ENCODE results near the gene TM2D3.
"Not testable (repeated sequence)": the region's sequence is repeated elsewhere in the genome, so short reads cannot be mapped to it uniquely, and the experiment has no call there.

TM2D3 gene

DNA sequence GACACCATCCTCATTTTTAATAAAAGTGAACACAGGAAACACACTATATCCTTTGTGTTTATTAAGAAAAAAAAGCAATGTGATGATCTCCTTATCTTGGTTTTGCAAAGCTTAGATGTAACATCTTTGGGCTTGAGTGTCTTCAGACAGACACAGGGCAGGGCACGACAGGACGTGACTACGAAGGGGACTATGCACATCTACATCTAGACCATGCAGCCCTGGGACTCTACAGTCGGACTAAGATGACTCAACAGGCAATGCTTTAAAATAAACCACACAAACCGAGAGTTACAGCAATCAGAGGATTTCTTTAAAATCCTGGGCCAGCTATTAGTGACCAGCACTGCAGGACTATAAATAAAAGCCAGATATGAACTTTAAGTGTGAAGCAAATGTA, 22.8 kb upstream of the TM2D3 start:
- Histone ChIP-seq H3K4me1 (ENCODE audit: insufficient read depth, low read length) (no peaks in the 10 kb centered on the region), H3K27me3 (ENCODE audit: insufficient read depth, low read length) (no peaks in the 10 kb centered on the region), H2AFZ (ENCODE audit: low read depth, low read length) (no peak overlapping the region), H3K36me3 (ENCODE audit: insufficient read depth, low read length) (peaks cover 33% of the 10 kb centered on the region), H3K4me3 (ENCODE audit: low read length) (no peak overlapping the region), H3K9me3 (ENCODE audit: low read length) (no peaks in the 10 kb centered on the region)

DNA sequence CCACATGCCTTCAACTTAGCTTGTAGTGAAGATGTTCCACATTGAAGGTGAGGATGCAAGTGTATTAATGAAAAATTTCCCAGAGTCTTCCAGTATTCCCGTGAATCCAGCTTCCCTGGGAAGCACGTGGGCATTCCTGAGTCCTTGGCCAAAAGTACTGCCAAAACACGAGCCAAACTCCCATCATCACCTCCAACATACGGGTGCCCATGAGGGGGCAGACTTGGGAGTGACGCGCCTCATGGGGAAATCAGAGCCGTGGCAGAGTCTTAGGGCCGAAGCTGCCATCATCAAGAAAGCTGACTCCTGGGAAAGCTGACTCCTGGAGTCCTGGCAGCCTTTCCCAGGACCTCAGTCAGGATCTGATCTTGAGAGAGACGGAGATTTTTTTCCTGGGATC, 20.1 kb upstream of the TM2D3 start:
- Histone ChIP-seq H3K4me1 (ENCODE audit: insufficient read depth, low read length) (no peaks in the 10 kb centered on the region), H3K36me3 (ENCODE audit: insufficient read depth, low read length) (peaks cover 33% of the 10 kb centered on the region), H3K4me3 (ENCODE audit: low read length) (no peak overlapping the region), H2AFZ (ENCODE audit: low read depth, low read length) (no peak overlapping the region), H3K9me3 (ENCODE audit: low read length) (peaks cover 2% of the 10 kb centered on the region), H3K27me3 (ENCODE audit: insufficient read depth, low read length) (no peaks in the 10 kb centered on the region)

DNA sequence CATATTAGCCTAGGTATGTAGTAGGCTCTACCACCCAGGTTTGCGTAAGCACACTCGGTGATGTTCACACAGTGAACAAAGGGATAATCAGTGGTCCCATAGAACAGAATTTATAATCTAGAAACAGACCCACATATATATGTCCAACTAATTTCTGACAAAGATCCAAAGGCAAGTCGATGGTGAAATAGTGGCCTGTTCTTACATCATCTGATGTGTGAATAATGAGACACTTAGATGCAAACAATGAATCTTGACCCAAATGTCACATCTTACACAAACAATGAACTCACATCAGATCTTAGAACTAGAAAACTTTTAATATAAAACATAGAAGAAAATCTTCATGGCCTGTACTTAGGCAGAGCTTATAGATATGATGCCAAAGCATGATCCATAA, 17.6 kb upstream of the TM2D3 start:
- peaks cover 4% of the 10 kb centered on the region for H3K9me3 ChIP-seq (ENCODE audit: low read length)
- no peak overlapping the region for H2AFZ ChIP-seq (ENCODE audit: low read depth, low read length)
- no peaks in the 10 kb centered on the region for H3K4me1 ChIP-seq (ENCODE audit: insufficient read depth, low read length)
- H3K27me3 ChIP-seq (ENCODE audit: insufficient read depth, low read length) = no peaks in the 10 kb centered on the region
- H3K36me3 ChIP-seq (ENCODE audit: insufficient read depth, low read length) = peaks cover 33% of the 10 kb centered on the region
- no peak overlapping the region for H3K4me3 ChIP-seq (ENCODE audit: low read length)

DNA sequence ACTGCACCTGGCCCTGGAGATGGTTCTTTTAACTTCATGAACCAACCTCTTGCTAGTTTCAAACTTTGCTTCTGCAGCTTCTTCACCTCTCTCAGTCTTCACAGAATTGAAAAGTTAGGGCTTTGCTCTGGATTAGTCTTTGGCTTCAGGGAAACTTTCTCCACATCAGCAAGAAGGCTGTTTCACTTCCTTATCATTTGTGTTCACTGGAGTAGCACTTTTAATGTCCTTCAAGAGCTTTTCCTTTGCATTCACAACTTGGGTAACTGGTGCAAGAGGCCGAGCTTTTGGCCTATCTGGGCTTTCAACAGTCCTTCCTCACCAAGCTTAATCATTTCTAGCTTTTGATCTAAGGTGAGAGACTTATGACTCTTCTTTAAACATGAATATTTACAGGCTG, 15.7 kb upstream of the TM2D3 start:
- peaks cover 4% of the 10 kb centered on the region for H3K9me3 ChIP-seq (ENCODE audit: low read length)
- no peak overlapping the region for H3K4me3 ChIP-seq (ENCODE audit: low read length)
- H3K36me3 ChIP-seq (ENCODE audit: insufficient read depth, low read length) = peaks cover 21% of the 10 kb centered on the region
- no peaks in the 10 kb centered on the region for H3K27me3 ChIP-seq (ENCODE audit: insufficient read depth, low read length)
- no peaks in the 10 kb centered on the region for H3K4me1 ChIP-seq (ENCODE audit: insufficient read depth, low read length)
- H2AFZ ChIP-seq (ENCODE audit: low read depth, low read length) = no peak overlapping the region

DNA sequence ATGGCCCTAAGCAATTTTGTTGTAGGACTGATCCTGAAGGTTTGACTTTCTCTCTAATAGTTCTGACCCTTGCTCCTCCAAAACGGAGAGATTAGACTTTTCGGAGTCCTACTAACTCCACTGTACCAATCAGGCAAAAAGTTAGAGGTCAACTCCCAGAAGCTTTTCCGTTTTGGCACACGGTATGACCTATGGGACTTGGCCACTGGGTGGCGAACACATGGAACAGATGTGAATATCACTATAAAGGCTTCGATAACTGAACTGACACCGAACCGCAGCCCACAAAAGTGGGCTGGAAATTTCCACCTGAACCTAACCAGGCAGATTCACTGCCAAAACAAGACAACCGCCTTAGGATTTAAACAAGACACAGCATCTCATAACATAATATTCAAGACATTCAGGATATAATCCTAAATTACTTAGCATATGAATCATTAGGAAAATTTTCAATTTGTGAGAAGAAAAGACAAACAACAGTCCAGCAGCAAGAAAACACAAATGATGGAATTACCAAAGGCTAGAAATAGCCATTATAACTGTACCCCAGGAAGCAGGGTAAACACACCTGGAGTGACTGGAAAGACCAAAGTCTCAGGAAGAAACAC, 12.2 kb upstream of the TM2D3 start:
- H3K9me3 ChIP-seq (ENCODE audit: low read length) = peaks cover 4% of the 10 kb centered on the region
- H2AFZ ChIP-seq (ENCODE audit: low read depth, low read length) = no peak overlapping the region
- H3K27me3 ChIP-seq (ENCODE audit: insufficient read depth, low read length) = no peaks in the 10 kb centered on the region
- H3K36me3 ChIP-seq (ENCODE audit: insufficient read depth, low read length) = no peaks in the 10 kb centered on the region
- no peak overlapping the region for H3K4me3 ChIP-seq (ENCODE audit: low read length)
- no peaks in the 10 kb centered on the region for H3K4me1 ChIP-seq (ENCODE audit: insufficient read depth, low read length)

DNA sequence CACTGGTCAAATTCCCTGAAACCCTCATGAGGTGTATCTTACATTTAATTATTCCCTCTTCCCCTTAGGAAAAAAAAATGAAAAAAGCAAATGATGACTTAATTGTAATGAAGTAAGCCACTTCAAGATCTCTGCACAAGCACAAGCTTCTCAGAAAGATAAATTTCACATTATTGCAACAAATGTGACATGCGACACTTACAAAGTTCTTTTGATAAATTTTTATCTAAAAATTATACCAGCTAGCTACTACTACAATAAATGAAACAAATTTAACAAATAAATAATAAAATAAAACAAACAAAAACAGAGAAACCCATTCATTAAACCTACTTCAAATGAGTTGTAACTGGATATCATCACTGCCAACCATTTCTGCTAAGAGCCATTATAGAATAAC, 10.0 kb upstream of the TM2D3 start:
- H3K4me3 ChIP-seq (ENCODE audit: low read length) = no peak overlapping the region
- peaks cover 2% of the 10 kb centered on the region for H3K9me3 ChIP-seq (ENCODE audit: low read length)
- H3K36me3 ChIP-seq (ENCODE audit: insufficient read depth, low read length) = no peaks in the 10 kb centered on the region
- H3K4me1 ChIP-seq (ENCODE audit: insufficient read depth, low read length) = no peaks in the 10 kb centered on the region
- no peak overlapping the region for H2AFZ ChIP-seq (ENCODE audit: low read depth, low read length)
- no peaks in the 10 kb centered on the region for H3K27me3 ChIP-seq (ENCODE audit: insufficient read depth, low read length)

DNA sequence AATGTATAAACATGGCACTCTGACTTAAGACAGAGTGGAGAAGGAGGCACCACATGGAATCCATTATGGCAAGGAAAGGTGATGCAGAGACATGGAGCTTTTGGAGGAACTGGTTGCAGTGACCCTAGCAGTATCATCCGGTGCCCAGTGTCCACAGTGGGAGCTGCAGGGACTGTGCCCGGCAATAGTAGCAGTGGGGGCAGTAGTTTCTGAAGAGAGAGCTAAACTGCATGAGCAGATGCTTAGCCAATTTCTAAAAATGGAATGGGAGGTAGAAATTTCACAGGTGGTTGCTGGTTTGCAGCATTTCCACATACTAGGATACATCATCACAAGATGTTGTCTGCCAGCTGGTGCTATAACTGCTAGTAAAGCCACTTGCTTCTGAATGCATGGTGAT, 7.8 kb upstream of the TM2D3 start:
- Histone ChIP-seq H3K36me3 (ENCODE audit: insufficient read depth, low read length) (no peaks in the 10 kb centered on the region), H3K4me3 (ENCODE audit: low read length) (no peak overlapping the region), H3K27me3 (ENCODE audit: insufficient read depth, low read length) (no peaks in the 10 kb centered on the region), H3K9me3 (ENCODE audit: low read length) (no peaks in the 10 kb centered on the region), H2AFZ (ENCODE audit: low read depth, low read length) (no peak overlapping the region), H3K4me1 (ENCODE audit: insufficient read depth, low read length) (no peaks in the 10 kb centered on the region)

DNA sequence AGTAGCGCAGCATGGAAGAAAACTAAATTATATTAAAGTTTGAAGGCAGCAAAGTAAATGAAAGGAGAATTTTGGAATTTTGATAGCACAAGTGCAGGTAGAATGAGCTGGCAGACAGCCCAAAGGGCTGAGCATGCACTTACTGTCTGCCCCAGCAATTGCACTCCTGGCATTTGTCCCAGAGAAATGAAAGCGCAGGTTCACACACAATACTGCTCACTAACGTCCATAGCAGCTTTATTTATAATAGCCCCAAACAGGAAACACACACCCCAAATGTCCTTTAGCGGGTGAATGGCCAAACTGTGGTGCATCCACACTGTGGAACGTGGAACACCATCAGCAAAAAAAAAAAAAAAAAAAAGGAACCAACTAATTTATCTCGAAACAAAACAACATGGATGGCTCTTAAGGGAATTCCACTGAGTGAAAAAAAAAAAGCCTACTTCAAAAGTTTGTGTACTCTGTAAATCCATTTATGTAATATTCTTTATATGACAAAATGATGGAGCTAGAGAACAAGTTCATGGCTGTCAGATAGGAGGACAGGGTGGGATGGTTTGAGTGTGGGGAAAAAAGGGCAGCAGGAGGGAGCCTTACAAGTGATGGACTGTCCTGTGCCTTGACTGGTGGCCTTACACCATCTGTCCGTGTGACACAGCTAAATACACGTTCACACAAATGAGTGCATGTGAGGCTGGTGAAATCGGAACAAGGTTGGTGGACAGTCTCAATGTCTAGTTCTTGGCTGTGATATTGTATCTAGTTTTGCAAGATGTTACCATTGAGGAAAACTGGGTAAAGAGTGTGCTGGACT, 6.0 kb upstream of the TM2D3 start:
- H3K4me1 ChIP-seq (ENCODE audit: insufficient read depth, low read length) = no peaks in the 10 kb centered on the region
- no peaks in the 10 kb centered on the region for H3K36me3 ChIP-seq (ENCODE audit: insufficient read depth, low read length)
- no peaks in the 10 kb centered on the region for H3K27me3 ChIP-seq (ENCODE audit: insufficient read depth, low read length)
- H3K4me3 ChIP-seq (ENCODE audit: low read length) = no peak overlapping the region
- no peaks in the 10 kb centered on the region for H3K9me3 ChIP-seq (ENCODE audit: low read length)
- no peak overlapping the region for H2AFZ ChIP-seq (ENCODE audit: low read depth, low read length)

DNA sequence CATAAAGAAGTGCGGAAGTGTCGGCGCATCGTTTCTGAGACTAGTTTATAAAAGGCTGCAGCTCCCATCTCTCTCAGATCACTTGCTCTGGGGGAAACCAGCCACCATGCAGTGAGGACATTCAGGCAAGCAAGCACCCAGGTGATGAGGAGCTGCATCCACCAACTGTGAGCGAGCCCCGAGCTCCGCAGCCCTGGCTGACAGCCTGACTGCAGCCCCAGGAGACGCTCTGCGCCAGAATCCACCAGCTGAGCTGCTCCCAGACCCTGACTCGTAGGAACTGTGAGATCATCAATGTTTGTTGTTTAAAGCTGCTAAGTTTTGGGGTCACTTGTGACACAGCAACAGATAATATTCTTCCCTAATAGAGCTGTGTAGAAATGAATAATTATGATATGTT, 5.0 kb upstream of the TM2D3 start:
- no peaks in the 10 kb centered on the region for H3K4me1 ChIP-seq (ENCODE audit: insufficient read depth, low read length)
- H3K36me3 ChIP-seq (ENCODE audit: insufficient read depth, low read length) = no peaks in the 10 kb centered on the region
- H3K9me3 ChIP-seq (ENCODE audit: low read length) = no peaks in the 10 kb centered on the region
- no peak overlapping the region for H3K4me3 ChIP-seq (ENCODE audit: low read length)
- no peaks in the 10 kb centered on the region for H3K27me3 ChIP-seq (ENCODE audit: insufficient read depth, low read length)
- H2AFZ ChIP-seq (ENCODE audit: low read depth, low read length) = no peak overlapping the region

DNA sequence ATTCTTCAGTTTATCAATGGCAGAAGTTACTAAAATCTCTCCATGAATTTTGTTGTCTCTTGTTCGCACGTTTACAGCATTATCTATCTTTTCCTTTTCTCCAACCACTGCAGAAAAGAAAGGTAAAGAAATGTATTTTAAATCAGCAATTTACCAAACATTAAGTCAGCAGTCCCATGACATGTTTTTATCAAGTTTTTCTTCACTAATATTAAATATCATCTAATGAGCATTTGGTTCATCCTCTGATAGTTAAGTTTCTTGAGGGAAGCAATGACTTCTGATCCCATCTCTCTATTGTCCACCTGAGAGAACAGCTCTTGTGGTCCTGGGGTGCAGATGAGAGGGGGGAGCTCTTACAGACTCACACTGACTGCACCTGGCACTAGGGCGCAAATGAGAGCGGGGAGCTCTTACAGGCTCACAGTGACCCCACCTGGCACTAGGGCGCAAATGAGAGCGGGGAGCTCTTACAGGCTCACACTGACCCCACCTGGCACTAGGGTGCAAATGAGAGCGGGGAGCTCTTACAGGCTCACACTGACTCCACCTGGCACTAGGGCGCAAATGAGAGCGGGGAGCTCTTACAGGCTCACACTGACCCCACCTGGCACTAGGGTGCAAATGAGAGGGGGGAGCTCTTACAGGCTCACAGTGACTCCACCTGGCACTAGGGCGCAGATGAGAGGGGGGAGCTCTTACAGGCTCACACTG, 2.6 kb upstream of the TM2D3 start:
- peaks cover 15% of the 10 kb centered on the region for H3K4me1 ChIP-seq (ENCODE audit: insufficient read depth, low read length)
- not testable (repeated sequence) for H2AFZ ChIP-seq (ENCODE audit: low read depth, low read length); H3K9me3 ChIP-seq (ENCODE audit: low read length); H3K36me3 ChIP-seq (ENCODE audit: insufficient read depth, low read length); H3K4me3 ChIP-seq (ENCODE audit: low read length); H3K27me3 ChIP-seq (ENCODE audit: insufficient read depth, low read length)

DNA sequence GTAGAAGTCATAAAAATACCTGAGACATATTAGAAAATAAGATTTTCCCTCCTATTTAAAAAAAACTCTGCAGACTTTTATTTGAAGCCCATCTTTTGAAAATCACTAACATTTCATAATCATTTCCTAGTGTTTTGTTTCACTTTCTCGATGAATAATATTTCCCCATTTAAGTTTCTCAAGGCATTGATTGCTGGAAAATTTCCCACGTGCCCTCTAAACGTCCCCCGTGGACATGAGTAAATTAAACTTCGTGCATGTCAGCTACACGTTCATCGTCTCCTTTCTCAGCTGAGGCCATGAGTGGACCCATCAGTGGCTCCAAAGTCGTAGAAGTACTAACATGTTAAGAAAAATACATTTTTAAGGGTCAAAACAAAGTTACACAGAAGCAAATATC, 2.0 kb upstream of the TM2D3 start:
- peaks cover 15% of the 10 kb centered on the region for H3K4me1 ChIP-seq (ENCODE audit: insufficient read depth, low read length)
- H2AFZ ChIP-seq (ENCODE audit: low read depth, low read length) = no peak overlapping the region
- no peaks in the 10 kb centered on the region for H3K9me3 ChIP-seq (ENCODE audit: low read length)
- H3K4me3 ChIP-seq (ENCODE audit: low read length) = no peak overlapping the region
- no peaks in the 10 kb centered on the region for H3K27me3 ChIP-seq (ENCODE audit: insufficient read depth, low read length)
- H3K36me3 ChIP-seq (ENCODE audit: insufficient read depth, low read length) = peaks cover 4% of the 10 kb centered on the region

DNA sequence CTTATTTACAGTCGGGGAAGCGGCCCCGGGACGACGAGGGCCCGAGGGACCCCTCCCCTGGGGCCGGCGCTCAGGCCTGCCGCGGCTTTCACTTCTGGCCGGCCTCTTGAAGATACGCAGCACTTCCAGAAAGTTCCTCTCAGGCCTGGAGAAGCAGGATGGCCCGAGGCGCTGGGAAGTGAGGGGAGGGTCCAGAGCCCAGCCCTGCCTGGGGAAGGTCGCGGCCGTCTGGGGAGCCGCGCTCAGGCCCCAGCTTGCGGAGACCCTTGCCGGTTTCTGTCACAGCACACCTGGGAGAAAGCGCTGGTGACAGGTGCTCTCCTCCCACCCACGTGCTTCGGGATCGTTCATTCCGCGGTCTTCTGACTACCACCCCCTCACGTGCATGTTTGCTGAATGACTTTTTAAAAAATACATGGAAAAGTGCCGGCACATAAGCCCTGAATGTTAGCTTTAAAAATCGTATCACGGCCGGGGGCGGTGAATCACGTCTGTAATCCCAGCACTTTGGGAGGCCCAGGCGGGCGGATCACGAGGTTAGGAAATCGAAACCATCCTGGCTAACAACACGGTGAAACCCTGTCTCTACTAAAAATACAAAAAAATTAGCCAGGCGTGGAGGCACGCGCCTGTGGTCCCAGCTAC, 727 bp upstream of the TM2D3 start:
- no peaks in the 10 kb centered on the region for H3K9me3 ChIP-seq (ENCODE audit: low read length)

DNA sequence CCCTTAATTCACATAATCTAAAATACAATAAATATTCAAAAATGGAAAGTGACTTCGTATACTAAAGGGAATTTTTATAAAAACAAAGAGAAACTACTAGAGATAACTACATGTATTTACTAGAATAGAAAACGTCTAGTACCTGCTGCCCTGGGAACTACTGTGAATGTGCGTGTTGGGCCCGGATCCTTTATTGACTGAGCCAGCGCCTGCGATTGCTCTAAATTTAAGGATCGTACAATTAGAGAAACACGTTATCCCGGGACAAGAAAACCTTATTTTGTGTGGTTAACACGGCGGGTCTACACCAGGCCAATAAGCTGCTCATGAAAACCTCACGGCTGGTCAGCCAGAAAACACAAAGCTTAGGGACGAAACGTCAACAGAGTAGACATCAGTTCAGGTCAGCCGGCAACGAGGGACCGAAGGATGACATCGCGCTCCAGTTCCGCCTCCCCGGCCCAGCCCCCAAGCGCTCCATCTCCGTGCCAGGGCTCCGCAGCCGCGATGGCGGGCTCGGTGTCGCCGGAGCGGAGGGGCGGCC, 555 bp downstream of the TM2D3 start:
- peaks cover 15% of the 10 kb centered on the region for H3K36me3 ChIP-seq (ENCODE audit: insufficient read depth, low read length)
- peak overlapping the region; percentile 54 for H3K4me3 ChIP-seq (ENCODE audit: low read length)
- H3K9me3 ChIP-seq (ENCODE audit: low read length) = no peaks in the 10 kb centered on the region

More for the DNA sequence above, 727 bp upstream of the TM2D3 start:
- Histone ChIP-seq H3K4me3 (ENCODE audit: low read length) (peak overlapping the region; percentile 54), H3K4me1 (ENCODE audit: insufficient read depth, low read length) (peaks cover 15% of the 10 kb centered on the region), H3K27me3 (ENCODE audit: insufficient read depth, low read length) (no peaks in the 10 kb centered on the region), H3K36me3 (ENCODE audit: insufficient read depth, low read length) (peaks cover 7% of the 10 kb centered on the region), H2AFZ (ENCODE audit: low read depth, low read length) (peak overlapping the region; percentile 94)

More for the DNA sequence above, 555 bp downstream of the TM2D3 start:
- peak overlapping the region; percentile 14 for H2AFZ ChIP-seq (ENCODE audit: low read depth, low read length)
- H3K4me1 ChIP-seq (ENCODE audit: insufficient read depth, low read length) = peaks cover 15% of the 10 kb centered on the region
- no peaks in the 10 kb centered on the region for H3K27me3 ChIP-seq (ENCODE audit: insufficient read depth, low read length)
